Fibroblast of skin of abdomen (primary cell): ENCODE data around the gene ASCL2.
A peak's percentile ranks its signal among the peaks of the same experiment; 100 is the strongest.

Experiments used
- DNase-seq: peaks from one replicate; pipeline ENCODE4 v3.0.0-alpha.2; 2013

ASCL2 gene

GRCh38 chr11:2271327-2272227, 1.2 kb upstream of the ASCL2 start:
- no peak for DNase-seq

- no peak for DNase-seq
Measured at GRCh38 chr11:2271077-2271326, 614 bp upstream of the ASCL2 start.

- DNase-seq, result peak; percentile 38
Measured at GRCh38 chr11:2269601-2270321, 627 bp downstream of the ASCL2 start.

- no peak for DNase-seq
Measured at GRCh38 chr11:2268729-2269600, 1.4 kb downstream of the ASCL2 start.

GRCh38 chr11:2267851-2268728, 2.3 kb downstream of the ASCL2 start:
- no peak for DNase-seq

GRCh38 chr11:2267306-2267850, 3.0 kb downstream of the ASCL2 start:
- DNase-seq, result no peak

- DNase-seq, result no peak
Measured at GRCh38 chr11:2266586-2267305, 3.6 kb downstream of the ASCL2 start.

- no peak for DNase-seq
Measured at GRCh38 chr11:2265854-2266585, 4.4 kb downstream of the ASCL2 start.

- no peak for DNase-seq
Measured at GRCh38 chr11:2265396-2265795, 5.0 kb downstream of the ASCL2 start.

- DNase-seq, result no peak
Measured at GRCh38 chr11:2264366-2265053, 5.9 kb downstream of the ASCL2 start.

GRCh38 chr11:2263724-2264360, 6.5 kb downstream of the ASCL2 start:
- no peak for DNase-seq

- no peak for DNase-seq
Measured at GRCh38 chr11:2263071-2263565, 7.3 kb downstream of the ASCL2 start.

- no peak for DNase-seq
Measured at GRCh38 chr11:2262301-2263070, 7.9 kb downstream of the ASCL2 start.

- no peak for DNase-seq
Measured at GRCh38 chr11:2261436-2262230, 8.8 kb downstream of the ASCL2 start.

GRCh38 chr11:2260491-2261364, 9.7 kb downstream of the ASCL2 start:
- no peak for DNase-seq

GRCh38 chr11:2259897-2260451, 10.4 kb downstream of the ASCL2 start:
- no peak for DNase-seq
